GM12874 (cell line): ENCODE data around the gene CSMD2.

Experiments used
- CTCF ChIP-seq: IDR thresholded peaks from 2 replicates; pipeline ENCODE4 v1.5.1; 2011; ENCODE audit warnings: low read depth, mild to moderate bottlenecking, control low read depth, low read length, moderate library complexity; ENCODE audit not compliant: insufficient read depth

CSMD2 gene

GRCh38 chr1:33468531-33468930 lies 696.5 kb downstream of the CSMD2 start:
- TF ChIP-seq CTCF, result no peak

- TF ChIP-seq CTCF, result no peak
Measured at GRCh38 chr1:33468011-33468410, 697.0 kb downstream of the CSMD2 start.

GRCh38 chr1:33466159-33466558 lies 698.9 kb downstream of the CSMD2 start:
- no peak for TF ChIP-seq CTCF

- TF ChIP-seq CTCF, result no peak
Measured at GRCh38 chr1:33465316-33465715, 699.7 kb downstream of the CSMD2 start.

- TF ChIP-seq CTCF, result no peak
Measured at GRCh38 chr1:33464552-33464951, 700.5 kb downstream of the CSMD2 start.
